Gastrocnemius medialis (tissue), 4 donors: ENCODE measurements around the gene SLC24A3.

ENCODE experiments used
- CTCF ChIP-seq, 5 experiments: fragments of 450-650 bp in 3 of 5; fragments of 200-600 bp in 2 of 5; sonication (generic) in 2 of 5; IDR thresholded peaks in 4 of 5; conservative IDR thresholded peaks in 1 of 5; 1 replicate in 4 of 5; 2 replicates in 1 of 5; pipeline ENCODE4 v1.5.1; 2016 to 2019; ENCODE audit warnings: antibody characterized with exemption in 5 of 5, mild to moderate bottlenecking in 3 of 5, moderate library complexity in 3 of 5
- POLR2A ChIP-seq, 2 donors: fragments of 450-650 bp; IDR thresholded peaks; one replicate each; pipeline ENCODE4 v1.6.1; 2017; ENCODE audit warnings: antibody characterized with exemption in 2 of 2, mild to moderate bottlenecking in 2 of 2, moderate library complexity in 2 of 2

- TF ChIP-seq CTCF (IDR thresholded peaks at IDR 0.05 in 4 of 5, conservative IDR thresholded peaks at IDR 0.05 in 1 of 5) (no peak), POLR2A (IDR thresholded peaks at IDR 0.05) (no peak)
These were observed 482.6 kb downstream of the SLC24A3 start for GRCh38 chr20:19695081-19695480.
